B cell (primary cell): ENCODE results near the gene POLR2J. TPM values are rescaled to one million over a fixed set of nuclear protein-coding genes. Genes with fewer than 3 reads are reported as not detected.

ENCODE experiments used
- ATAC-seq: fragments of 200-7000 bp; cut with Tn5 transposase; one replicate; pipeline ENCODE4 v1.10.0; 2021; ENCODE audit warnings: low read depth, mild to moderate bottlenecking, moderate number of reproducible peaks, moderate library complexity
- CTCF ChIA-PET: fragments of 350-600 bp; sonication (Branson Sonifier 250); formaldehyde crosslinking; loops from one replicate; lab custom pipeline; 2021; ENCODE audit warnings: antibody characterized with exemption, inconsistent platforms; lab: Charles Lee
- POLR2A ChIA-PET: fragments of 350-600 bp; sonication (Branson Sonifier 250); formaldehyde crosslinking; loops from one replicate; lab custom pipeline; 2021; ENCODE audit warnings: antibody characterized with exemption; lab: Charles Lee
- DNase-seq: peaks from one replicate; pipeline ENCODE4 v3.0.0; 2013
- H2AFZ ChIP-seq: 2 replicates; pipeline ENCODE4 v1.6.1; 2012; ENCODE audit warnings: mild to moderate bottlenecking, low read depth, low read length; ENCODE audit not compliant: insufficient read depth, poor library complexity, severe bottlenecking
- H3K27ac ChIP-seq, 2 donors: 1 replicate in 1 of 2; 2 replicates in 1 of 2; pipeline ENCODE4 v1.5.1; 2012 to 2013; ENCODE audit warnings: low read length in 2 of 2, mild to moderate bottlenecking in 2 of 2, moderate library complexity in 1 of 2
- H3K27me3 ChIP-seq, 4 experiments: fragments of 200-600 bp in 1 of 4; sonication (generic) in 1 of 4; replicated peaks in 1 of 4; 1 replicate in 2 of 4; 2 replicates in 2 of 4; pipeline versions ENCODE4 v1.6.1 to v1.7.0; 2013 to 2016; ENCODE audit warnings: low read length in 3 of 4, mild to moderate bottlenecking in 2 of 4, mixed read lengths in 1 of 4, moderate library complexity in 1 of 4; ENCODE audit not compliant: insufficient read depth in 4 of 4, control insufficient read depth in 3 of 4; ENCODE audit errors: control extremely low read depth in 1 of 4
- H3K36me3 ChIP-seq, 2 experiments: replicated peaks in 1 of 2; 1 replicate in 1 of 2; 2 replicates in 1 of 2; pipeline versions ENCODE4 v1.6.1 to v1.7.1; 2013; ENCODE audit warnings: low read length in 1 of 2; ENCODE audit not compliant: insufficient read depth in 2 of 2, control insufficient read depth in 1 of 2; ENCODE audit errors: control extremely low read depth in 1 of 2, extremely low read depth in 1 of 2
- H3K4me1 ChIP-seq, 2 donors: fragments of 200-600 bp in 1 of 2; sonication (generic) in 1 of 2; 1 replicate in 1 of 2; 2 replicates in 1 of 2; pipeline versions ENCODE4 v1.5.1 to v1.6.1; 2013 to 2017; ENCODE audit warnings: low read length in 2 of 2; ENCODE audit not compliant: control insufficient read depth in 2 of 2, insufficient read depth in 2 of 2
- H3K4me2 ChIP-seq: replicated peaks from 2 replicates; pipeline ENCODE3; 2012; ENCODE audit warnings: mild to moderate bottlenecking, low read depth, low read length; ENCODE audit not compliant: poor library complexity, severe bottlenecking
- H3K4me3 ChIP-seq, 5 experiments: fragments of 200-600 bp in 1 of 5; sonication (generic) in 1 of 5; 1 replicate in 3 of 5; 2 replicates in 2 of 5; pipeline versions ENCODE4 v1.5.1 to v1.7.0; 2011 to 2016; ENCODE audit warnings: low read length in 4 of 5, mild to moderate bottlenecking in 4 of 5, low read depth in 2 of 5, control low read depth in 1 of 5, moderate library complexity in 1 of 5; ENCODE audit not compliant: insufficient read depth in 1 of 5; ENCODE audit errors: control extremely low read depth in 1 of 5, extremely low read depth in 1 of 5
- H3K79me2 ChIP-seq: fragments of 200-600 bp; sonication (generic); one replicate; pipeline ENCODE4 v1.6.0; 2016; ENCODE audit warnings: low read length; ENCODE audit not compliant: control insufficient read depth, insufficient read depth
- H3K9ac ChIP-seq: fragments of 200-600 bp; sonication (generic); 2 replicates; pipeline ENCODE4 v1.6.1; 2017; ENCODE audit warnings: mild to moderate bottlenecking, low read length, moderate library complexity
- H3K9me3 ChIP-seq, 3 donors: one replicate each; pipeline versions ENCODE4 v1.6.1 to v1.7.1; 2013; ENCODE audit warnings: low read length in 2 of 3; ENCODE audit not compliant: control insufficient read depth in 2 of 3, insufficient read depth in 1 of 3; ENCODE audit errors: control extremely low read depth in 1 of 3
- H4K20me1 ChIP-seq: 2 replicates; pipeline ENCODE4 v1.6.0; 2012; ENCODE audit warnings: mild to moderate bottlenecking, low read length; ENCODE audit not compliant: insufficient read depth, control insufficient read depth, poor library complexity, severe bottlenecking
- H3K27ac Mint-ChIP-seq: one replicate; pipeline ENCODE4 v1.8.0; 2021; ENCODE audit warnings: mixed read lengths
- H3K27me3 Mint-ChIP-seq: one replicate; pipeline ENCODE4 v1.8.0; 2021; ENCODE audit warnings: mixed read lengths
- H3K4me1 Mint-ChIP-seq: one replicate; pipeline ENCODE4 v1.8.0; 2021; ENCODE audit warnings: mixed read lengths
- H3K4me3 Mint-ChIP-seq: one replicate; pipeline ENCODE4 v1.8.0; 2021; ENCODE audit warnings: mixed read lengths
- H3K9me3 Mint-ChIP-seq: one replicate; pipeline ENCODE4 v1.8.0; 2022; ENCODE audit warnings: mixed read lengths; ENCODE audit not compliant: insufficient read depth
- CTCF ChIP-seq: fragments of 200-600 bp; IDR thresholded peaks from one replicate; pipeline ENCODE4 v1.8.0; 2022; ENCODE audit warnings: antibody characterized with exemption, mild to moderate bottlenecking
- EZH2 ChIP-seq: IDR thresholded peaks from 2 replicates; pipeline ENCODE4 v1.6.1; 2012; ENCODE audit warnings: borderline replicate concordance, low read depth, mild to moderate bottlenecking, moderate library complexity, low read length; ENCODE audit not compliant: insufficient read depth, poor library complexity, severe bottlenecking
- WGBS: methylation state at CpG from one replicate; pipeline ENCODE4 v1.1.5; 2013; ENCODE audit warnings: missing lambda C conversion rate; ENCODE audit not compliant: insufficient coverage; 5-methylcytosine and 5-hydroxymethylcytosine counted together
- intact Hi-C: fragments of 100-400 bp; cut with micrococcal nuclease; formaldehyde crosslinking; loops from one replicate; pipeline ENCODE4 v1.10.0; 2022
- polyA plus RNA-seq: library from polyadenylated mRNA; depleted of rRNA; stranded (reverse); fragments of >200 nt; gene quantifications from 2 replicates; pipeline ENCODE4 v1.2.3, GENCODE V29; 2012
- total RNA-seq, 2 donors: library from RNA; stranded (reverse); fragments of 120-200 nt in 1 of 2; gene quantifications; 1 replicate in 1 of 2; 2 replicates in 1 of 2; pipeline versions ENCODE4 v1.2.3 to v1.2.4, GENCODE V29; 2013 to 2022

The POLR2J gene
- total and polyA plus RNA-seq, 2 donors (not counting 1 experiment from before 2014, with no cell fraction given): 34.0 to 83.0 TPM

- Mint-ChIP-seq H3K27me3 (no peaks in the 10 kb centered on the region), H3K4me3 (peak overlapping the region; percentile 67), H3K9me3 (no peaks in the 10 kb centered on the region), H3K27ac (peak overlapping the region; percentile 96), H3K4me1 (peaks cover 78% of the 10 kb centered on the region)
- Histone ChIP-seq H4K20me1 (no peaks in the 10 kb centered on the region), H2AFZ (no peak overlapping the region), H3K4me2 (peak overlapping the region; percentile 13), H3K9me3 (peaks cover 0 to 8% (median 0%) of the 10 kb centered on the region in 3 donors), H3K27me3 (no peaks in the 10 kb centered on the region), H3K4me1 (peaks cover 85 to 91% of the 10 kb centered on the region in 2 donors), H3K27ac (peak overlapping the region; percentile 38 to 100), H3K36me3 (no peaks in the 10 kb centered on the region), H3K9ac (no peak overlapping the region), H3K79me2 (peaks cover 41% of the 10 kb centered on the region), H3K4me3 (no peak overlapping the region)
- CTCF ChIA-PET: interaction anchor here (1.4 to 46.3 kb wide), 3 partner anchors 18 to 21 kb away, joined by 3 to 1182 read pairs (median 3); no protein-coding TSS in a partner anchor
- 100% methylated on average over 10 of the region's 10 CpGs for WGBS
- no peak for TF ChIP-seq CTCF
- no peak for TF ChIP-seq EZH2
- DNase-seq (no peak), ATAC-seq (no peak)
- intact Hi-C loops: loop anchor here (10.0 kb wide), 1 partner anchor 125 kb away; no protein-coding TSS in a partner anchor
- POLR2A ChIA-PET: interaction anchor here (0.7 to 13.6 kb wide), 3 partner anchors 9 to 12 kb away, joined by 3 to 223 read pairs (median 13); no protein-coding TSS in a partner anchor
Observed at GRCh38 chr7:102429141-102429899, 49.4 kb downstream of the POLR2J start.
